Loucy (cell line): Measurements from ENCODE around the gene RABL6.

Experiments
- EZH2phosphoT487 ChIP-seq: fragments of 200-600 bp; IDR thresholded peaks from 2 replicates; pipeline ENCODE4 v1.6.1; 2018; ENCODE audit warnings: antibody characterized with exemption, mild to moderate bottlenecking, moderate library complexity, borderline replicate concordance
- TF ChIP-seq, protein P1 (sequence below): fragments of 200-600 bp; sonication (generic); conservative IDR thresholded peaks from 2 replicates; pipeline ENCODE4 v1.5.1; 2014; ENCODE audit warnings: mild to moderate bottlenecking, antibody characterized with exemption, low read length

- TF ChIP-seq, protein P1, sequence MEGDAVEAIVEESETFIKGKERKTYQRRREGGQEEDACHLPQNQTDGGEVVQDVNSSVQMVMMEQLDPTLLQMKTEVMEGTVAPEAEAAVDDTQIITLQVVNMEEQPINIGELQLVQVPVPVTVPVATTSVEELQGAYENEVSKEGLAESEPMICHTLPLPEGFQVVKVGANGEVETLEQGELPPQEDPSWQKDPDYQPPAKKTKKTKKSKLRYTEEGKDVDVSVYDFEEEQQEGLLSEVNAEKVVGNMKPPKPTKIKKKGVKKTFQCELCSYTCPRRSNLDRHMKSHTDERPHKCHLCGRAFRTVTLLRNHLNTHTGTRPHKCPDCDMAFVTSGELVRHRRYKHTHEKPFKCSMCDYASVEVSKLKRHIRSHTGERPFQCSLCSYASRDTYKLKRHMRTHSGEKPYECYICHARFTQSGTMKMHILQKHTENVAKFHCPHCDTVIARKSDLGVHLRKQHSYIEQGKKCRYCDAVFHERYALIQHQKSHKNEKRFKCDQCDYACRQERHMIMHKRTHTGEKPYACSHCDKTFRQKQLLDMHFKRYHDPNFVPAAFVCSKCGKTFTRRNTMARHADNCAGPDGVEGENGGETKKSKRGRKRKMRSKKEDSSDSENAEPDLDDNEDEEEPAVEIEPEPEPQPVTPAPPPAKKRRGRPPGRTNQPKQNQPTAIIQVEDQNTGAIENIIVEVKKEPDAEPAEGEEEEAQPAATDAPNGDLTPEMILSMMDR: no peak
- TF ChIP-seq EZH2phosphoT487: no peak
Measured at GRCh38 chr9:136837146-136837855, 29.6 kb downstream of the RABL6 start.
